Astrocyte (in vitro differentiated cells and primary cell): ENCODE measurements around the gene CIDEA. TPM values are rescaled to one million over a fixed set of nuclear protein-coding genes. Genes with fewer than 3 reads are reported as not detected.

Source experiments
- DNase-seq: peaks from one replicate; pipeline ENCODE4 v3.0.0-alpha.2; 2010; ENCODE audit warnings: low read depth
- FAIRE-seq: peaks from 2 replicates; lab custom pipeline; 2011; peaks lifted over from hg19 to GRCh38; lab: Jason Lieb, UNC
- H2AFZ ChIP-seq: 2 replicates; pipeline ENCODE4 v1.6.0; 2012; ENCODE audit warnings: low read depth, low read length, inconsistent platforms
- H3K27ac ChIP-seq: 2 replicates; pipeline ENCODE4 v1.5.1; 2011; ENCODE audit warnings: low read depth, low read length, inconsistent platforms
- H3K27me3 ChIP-seq: 2 replicates; pipeline ENCODE4 v1.6.0; 2011; ENCODE audit warnings: low read length, inconsistent platforms; ENCODE audit not compliant: insufficient read depth
- H3K36me3 ChIP-seq: 2 replicates; pipeline ENCODE4 v1.5.1; 2011; ENCODE audit warnings: low read length, inconsistent platforms; ENCODE audit not compliant: insufficient read depth
- H3K4me1 ChIP-seq: 2 replicates; pipeline ENCODE4 v1.5.1; 2011; ENCODE audit warnings: low read length, inconsistent platforms; ENCODE audit not compliant: insufficient read depth
- H3K4me2 ChIP-seq: 2 replicates; pipeline ENCODE4 v1.6.0; 2012; ENCODE audit warnings: low read length, inconsistent platforms
- H3K4me3 ChIP-seq: 2 replicates; pipeline ENCODE4 v1.5.1; 2011; ENCODE audit warnings: low read depth, mild to moderate bottlenecking, low read length, inconsistent platforms; ENCODE audit not compliant: insufficient read depth
- H3K79me2 ChIP-seq: 2 replicates; pipeline ENCODE4 v1.6.0; 2012; ENCODE audit warnings: mild to moderate bottlenecking, low read length, inconsistent platforms; ENCODE audit not compliant: insufficient read depth
- H3K9ac ChIP-seq: 2 replicates; pipeline ENCODE4 v1.6.0; 2012; ENCODE audit warnings: mild to moderate bottlenecking, low read length, inconsistent platforms
- H3K9me3 ChIP-seq: 2 replicates; pipeline ENCODE4 v1.5.1; 2012; ENCODE audit warnings: low read depth, mild to moderate bottlenecking, low read length, inconsistent platforms; ENCODE audit not compliant: insufficient read depth
- H4K20me1 ChIP-seq: 2 replicates; pipeline ENCODE4 v1.6.0; 2012; ENCODE audit warnings: low read length, inconsistent platforms; ENCODE audit not compliant: insufficient read depth
- H3K27ac Mint-ChIP-seq: one replicate; pipeline ENCODE4 v1.8.0; 2021; ENCODE audit warnings: mild to moderate bottlenecking, mixed read lengths; ENCODE audit not compliant: unreplicated experiment
- H3K27me3 Mint-ChIP-seq: one replicate; pipeline ENCODE4 v1.8.0; 2021; ENCODE audit warnings: low read depth, mixed read lengths; ENCODE audit not compliant: unreplicated experiment
- H3K36me3 Mint-ChIP-seq: one replicate; pipeline ENCODE4 v1.8.0; 2021; ENCODE audit warnings: low read depth, mixed read lengths; ENCODE audit not compliant: unreplicated experiment
- H3K4me1 Mint-ChIP-seq: one replicate; pipeline ENCODE4 v1.8.0; 2021; ENCODE audit warnings: low read depth, mixed read lengths; ENCODE audit not compliant: unreplicated experiment
- H3K4me3 Mint-ChIP-seq: one replicate; pipeline ENCODE4 v1.8.0; 2021; ENCODE audit warnings: mild to moderate bottlenecking, moderate library complexity, mixed read lengths; ENCODE audit not compliant: unreplicated experiment
- H3K9me3 Mint-ChIP-seq: one replicate; pipeline ENCODE4 v1.8.0; 2021; ENCODE audit warnings: mild to moderate bottlenecking, mixed read lengths; ENCODE audit not compliant: unreplicated experiment
- EZH2 ChIP-seq: IDR thresholded peaks from 2 replicates; pipeline ENCODE4 v1.6.1; 2012; ENCODE audit warnings: mild to moderate bottlenecking, low read length, inconsistent platforms; ENCODE audit not compliant: insufficient read depth
- total RNA-seq: library from RNA; stranded (reverse); gene quantifications from 2 replicates; pipeline ENCODE4 v1.2.1, GENCODE V29; 2021
- TF ChIP-seq, protein P1 (sequence below): IDR thresholded peaks from 2 replicates; pipeline ENCODE4 v1.5.1; 2011; ENCODE audit warnings: low read depth, mild to moderate bottlenecking, inconsistent platforms, low read length, moderate library complexity; ENCODE audit not compliant: insufficient read depth

The CIDEA gene
- total RNA-seq, 1 donor from 2014 or later, result 0.43 TPM

DNA sequence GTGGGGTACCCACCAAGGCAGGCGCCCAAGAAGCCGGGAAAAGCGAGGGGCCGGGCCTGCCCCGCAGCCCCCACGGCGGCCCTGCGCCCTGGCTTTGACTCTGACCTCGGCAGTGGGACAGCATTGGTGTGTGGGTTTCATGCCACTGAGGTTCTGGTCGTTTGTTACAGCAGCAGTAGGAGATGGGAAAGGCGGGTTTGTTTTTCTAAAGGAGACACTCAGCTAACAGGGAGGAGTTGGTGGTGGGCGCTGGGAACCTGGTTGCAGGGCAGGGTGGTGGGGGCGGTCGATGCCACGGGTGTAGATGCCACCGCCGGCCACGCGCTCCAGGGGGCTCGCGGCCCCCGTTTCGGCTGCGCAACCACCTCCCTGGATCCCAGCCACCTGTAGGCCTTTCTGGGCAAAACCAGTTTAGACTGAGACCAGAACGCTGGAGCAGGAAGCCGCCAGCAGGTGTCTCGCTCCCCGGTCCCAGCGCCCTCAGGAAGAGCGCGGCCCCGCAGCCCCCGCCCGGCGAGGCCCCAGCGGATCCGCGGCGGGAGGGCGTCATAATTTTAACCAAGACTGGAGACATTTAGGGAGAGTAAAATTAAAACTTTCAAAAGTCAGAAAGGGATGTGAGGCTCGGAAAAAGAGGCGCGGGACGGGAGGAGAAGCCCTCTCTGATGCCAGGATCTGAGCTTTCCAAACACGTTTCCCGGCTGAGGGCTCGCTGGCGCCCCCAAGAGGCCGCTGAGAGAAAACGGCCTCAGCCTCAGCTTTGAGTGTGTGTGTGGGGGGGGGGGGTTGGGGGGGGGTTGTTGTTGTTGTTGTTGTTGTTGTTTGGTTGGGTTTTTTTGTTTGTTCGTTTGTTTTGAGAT lies 17.4 kb downstream of the CIDEA start:
- Histone ChIP-seq H3K27me3 (no peaks in the 10 kb centered on the region), H3K9me3 (no peaks in the 10 kb centered on the region), H3K4me1 (no peaks in the 10 kb centered on the region), H3K9ac (peak overlapping the region; percentile 83), H4K20me1 (no peaks in the 10 kb centered on the region), H3K36me3 (no peaks in the 10 kb centered on the region), H3K4me3 (peak overlapping the region; percentile 59), H3K79me2 (no peaks in the 10 kb centered on the region), H3K4me2 (peak overlapping the region; percentile 86), H3K27ac (peak overlapping the region; percentile 59), H2AFZ (peak overlapping the region; percentile 57)
- FAIRE-seq (no peak), DNase-seq (peak; percentile 56)
- Mint-ChIP-seq H3K9me3 (no peaks in the 10 kb centered on the region), H3K4me1 (peaks cover 3% of the 10 kb centered on the region), H3K27ac (no peak overlapping the region), H3K4me3 (peak overlapping the region; percentile 76), H3K36me3 (no peaks in the 10 kb centered on the region), H3K27me3 (no peaks in the 10 kb centered on the region)
- TF ChIP-seq EZH2, result no peak
- TF ChIP-seq, protein P1, sequence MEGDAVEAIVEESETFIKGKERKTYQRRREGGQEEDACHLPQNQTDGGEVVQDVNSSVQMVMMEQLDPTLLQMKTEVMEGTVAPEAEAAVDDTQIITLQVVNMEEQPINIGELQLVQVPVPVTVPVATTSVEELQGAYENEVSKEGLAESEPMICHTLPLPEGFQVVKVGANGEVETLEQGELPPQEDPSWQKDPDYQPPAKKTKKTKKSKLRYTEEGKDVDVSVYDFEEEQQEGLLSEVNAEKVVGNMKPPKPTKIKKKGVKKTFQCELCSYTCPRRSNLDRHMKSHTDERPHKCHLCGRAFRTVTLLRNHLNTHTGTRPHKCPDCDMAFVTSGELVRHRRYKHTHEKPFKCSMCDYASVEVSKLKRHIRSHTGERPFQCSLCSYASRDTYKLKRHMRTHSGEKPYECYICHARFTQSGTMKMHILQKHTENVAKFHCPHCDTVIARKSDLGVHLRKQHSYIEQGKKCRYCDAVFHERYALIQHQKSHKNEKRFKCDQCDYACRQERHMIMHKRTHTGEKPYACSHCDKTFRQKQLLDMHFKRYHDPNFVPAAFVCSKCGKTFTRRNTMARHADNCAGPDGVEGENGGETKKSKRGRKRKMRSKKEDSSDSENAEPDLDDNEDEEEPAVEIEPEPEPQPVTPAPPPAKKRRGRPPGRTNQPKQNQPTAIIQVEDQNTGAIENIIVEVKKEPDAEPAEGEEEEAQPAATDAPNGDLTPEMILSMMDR, result peak; percentile 55

DNA sequence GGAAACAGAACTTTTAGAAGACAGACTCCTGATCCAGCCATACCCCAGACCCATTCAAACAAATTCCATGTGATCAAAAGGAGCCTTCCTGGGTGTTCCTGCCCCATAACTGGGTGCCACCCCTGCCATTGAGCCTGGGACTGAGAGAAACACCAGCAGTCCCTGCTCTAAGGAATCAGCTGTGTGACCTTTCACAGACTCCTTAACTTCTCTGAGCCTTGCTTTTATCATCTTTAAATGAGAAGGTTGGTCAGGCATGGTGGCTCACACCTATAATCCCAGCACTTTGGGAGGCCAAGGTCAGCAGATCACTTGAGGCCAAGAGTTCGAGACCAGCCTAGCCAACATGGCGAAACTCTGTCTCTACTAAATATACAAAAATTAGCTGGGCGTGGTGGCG lies 20.6 kb downstream of the CIDEA start:
- Mint-ChIP-seq H3K4me3 (no peak overlapping the region), H3K27me3 (no peaks in the 10 kb centered on the region), H3K36me3 (no peaks in the 10 kb centered on the region), H3K9me3 (no peaks in the 10 kb centered on the region), H3K4me1 (peaks cover 20% of the 10 kb centered on the region), H3K27ac (no peak overlapping the region)
- no peak overlapping the region for H3K4me2 ChIP-seq
- no peak overlapping the region for H3K9ac ChIP-seq
- peaks cover 19% of the 10 kb centered on the region for H3K4me1 ChIP-seq
- no peaks in the 10 kb centered on the region for H3K9me3 ChIP-seq
- peaks cover 9% of the 10 kb centered on the region for H3K79me2 ChIP-seq
- H4K20me1 ChIP-seq, result no peaks in the 10 kb centered on the region
- FAIRE-seq, result no peak
- no peaks in the 10 kb centered on the region for H3K36me3 ChIP-seq
- H2AFZ ChIP-seq, result no peak overlapping the region
- H3K27me3 ChIP-seq, result no peaks in the 10 kb centered on the region
- no peak overlapping the region for H3K4me3 ChIP-seq
- DNase-seq, result no peak
- TF ChIP-seq EZH2, result no peak
- TF ChIP-seq, protein P1, result no peak
- H3K27ac ChIP-seq, result no peak overlapping the region
